ENCODE results near the gene ATG14.
A peak's percentile ranks its signal among the peaks of the same experiment; 100 is the strongest.

ATG14 gene

GRCh38 chr14:55340482-55340881 is 71.1 kb downstream of the ATG14 start:
- H3K9me3 ChIP-seq (ENCODE audit: control extremely low read depth in 1 of 5, control insufficient read depth in 4 of 5, insufficient read depth in 2 of 5, low read depth in 1 of 5, low read length in 4 of 5): no peaks in the 10 kb centered on the region
- POLR2A ChIA-PET: no interaction called here
- CTCF ChIA-PET: no interaction called here
- H3K27me3 ChIP-seq (replicated peaks in 2 of 5; ENCODE audit: control insufficient read depth in 4 of 5, insufficient read depth in 5 of 5, low read length in 4 of 5): no peaks in the 10 kb centered on the region
- no peak for DNase-seq
- H3K27ac ChIP-seq (ENCODE audit: insufficient read depth in 1 of 2, low read depth in 1 of 2, low read length in 2 of 2, poor library complexity in 1 of 2, severe bottlenecking in 2 of 2): no peak overlapping the region
- WGBS (ENCODE audit: insufficient coverage): 100% methylated on average over 1 of the region's 3 CpGs
- no peak overlapping the region for H3K4me3 ChIP-seq (ENCODE audit: control insufficient read depth in 1 of 7, extremely low read depth in 1 of 7, insufficient read depth in 4 of 7, low read depth in 2 of 7, low read length in 6 of 7)
- H3K4me1 ChIP-seq (ENCODE audit: control extremely low read depth in 1 of 4, control insufficient read depth in 4 of 4, insufficient read depth in 4 of 4, low read length in 3 of 4): peaks cover 0 to 14% (median 6%) of the 10 kb centered on the region in 4 experiments
- no peaks in the 10 kb centered on the region for H3K36me3 ChIP-seq (ENCODE audit: control insufficient read depth in 4 of 4, insufficient read depth in 4 of 4, low read length in 3 of 4)

- Histone ChIP-seq H3K27ac (ENCODE audit: insufficient read depth in 1 of 2, low read depth in 1 of 2, low read length in 2 of 2, poor library complexity in 1 of 2, severe bottlenecking in 2 of 2) (no peak overlapping the region), H3K27me3 (replicated peaks in 2 of 5; ENCODE audit: control insufficient read depth in 4 of 5, insufficient read depth in 5 of 5, low read length in 4 of 5) (no peaks in the 10 kb centered on the region), H3K36me3 (ENCODE audit: control insufficient read depth in 4 of 4, insufficient read depth in 4 of 4, low read length in 3 of 4) (no peaks in the 10 kb centered on the region), H3K4me1 (ENCODE audit: control extremely low read depth in 1 of 4, control insufficient read depth in 4 of 4, insufficient read depth in 4 of 4, low read length in 3 of 4) (peaks cover 0 to 14% (median 6%) of the 10 kb centered on the region in 4 experiments), H3K9me3 (ENCODE audit: control extremely low read depth in 1 of 5, control insufficient read depth in 4 of 5, insufficient read depth in 2 of 5, low read depth in 1 of 5, low read length in 4 of 5) (no peaks in the 10 kb centered on the region), H3K4me3 (ENCODE audit: control insufficient read depth in 1 of 7, extremely low read depth in 1 of 7, insufficient read depth in 4 of 7, low read depth in 2 of 7, low read length in 6 of 7) (no peak overlapping the region)
- POLR2A ChIA-PET: no interaction called here
- no peak for DNase-seq
- CTCF ChIA-PET: interaction anchor here (0.6 kb wide), 1 partner anchor 250 kb away, joined by 3 read pairs; no protein-coding TSS in a partner anchor
- 100% methylated on average over 1 of the region's 2 CpGs for WGBS (ENCODE audit: insufficient coverage)
Observed at GRCh38 chr14:55339770-55340169, 71.9 kb downstream of the ATG14 start.

- peaks cover 0 to 29% (median 16%) of the 10 kb centered on the region in 4 experiments for H3K4me1 ChIP-seq (ENCODE audit: control extremely low read depth in 1 of 4, control insufficient read depth in 4 of 4, insufficient read depth in 4 of 4, low read length in 3 of 4)
- no CpG with 5 or more reads among the region's 3 CpGs for WGBS (ENCODE audit: insufficient coverage)
- H3K27ac ChIP-seq (ENCODE audit: insufficient read depth in 1 of 2, low read depth in 1 of 2, low read length in 2 of 2, poor library complexity in 1 of 2, severe bottlenecking in 2 of 2): no peak overlapping the region
- H3K4me3 ChIP-seq (ENCODE audit: control insufficient read depth in 1 of 7, extremely low read depth in 1 of 7, insufficient read depth in 4 of 7, low read depth in 2 of 7, low read length in 6 of 7): no peak overlapping the region
- DNase-seq: no peak
- ChIA-PET CTCF (interaction anchor here (0.8 kb wide), 1 partner anchor 18 kb away, joined by 3 read pairs; no protein-coding TSS in a partner anchor), POLR2A (no interaction called here)
- H3K9me3 ChIP-seq (ENCODE audit: control extremely low read depth in 1 of 5, control insufficient read depth in 4 of 5, insufficient read depth in 2 of 5, low read depth in 1 of 5, low read length in 4 of 5): no peaks in the 10 kb centered on the region
- no peaks in the 10 kb centered on the region for H3K27me3 ChIP-seq (replicated peaks in 2 of 5; ENCODE audit: control insufficient read depth in 4 of 5, insufficient read depth in 5 of 5, low read length in 4 of 5)
- no peaks in the 10 kb centered on the region for H3K36me3 ChIP-seq (ENCODE audit: control insufficient read depth in 4 of 4, insufficient read depth in 4 of 4, low read length in 3 of 4)
Observed at GRCh38 chr14:55336691-55337090, 74.9 kb downstream of the ATG14 start.

GRCh38 chr14:55336162-55336561 is 75.5 kb downstream of the ATG14 start:
- Histone ChIP-seq H3K27me3 (replicated peaks in 2 of 5; ENCODE audit: control insufficient read depth in 4 of 5, insufficient read depth in 5 of 5, low read length in 4 of 5) (no peaks in the 10 kb centered on the region), H3K4me1 (ENCODE audit: control extremely low read depth in 1 of 4, control insufficient read depth in 4 of 4, insufficient read depth in 4 of 4, low read length in 3 of 4) (peaks cover 0 to 27% (median 16%) of the 10 kb centered on the region in 4 experiments), H3K36me3 (ENCODE audit: control insufficient read depth in 4 of 4, insufficient read depth in 4 of 4, low read length in 3 of 4) (no peaks in the 10 kb centered on the region), H3K4me3 (ENCODE audit: control insufficient read depth in 1 of 7, extremely low read depth in 1 of 7, insufficient read depth in 4 of 7, low read depth in 2 of 7, low read length in 6 of 7) (no peak overlapping the region), H3K9me3 (ENCODE audit: control extremely low read depth in 1 of 5, control insufficient read depth in 4 of 5, insufficient read depth in 2 of 5, low read depth in 1 of 5, low read length in 4 of 5) (no peaks in the 10 kb centered on the region), H3K27ac (ENCODE audit: insufficient read depth in 1 of 2, low read depth in 1 of 2, low read length in 2 of 2, poor library complexity in 1 of 2, severe bottlenecking in 2 of 2) (peak overlapping the region in 1 of 2 experiments; percentile 9)
- CTCF ChIA-PET: interaction anchor here (0.8 kb wide), 1 partner anchor 19 kb away, joined by 3 read pairs; no protein-coding TSS in a partner anchor
- POLR2A ChIA-PET: interaction anchor here (0.5 kb wide), 1 partner anchor 10 kb away, joined by 3 read pairs; no protein-coding TSS in a partner anchor
- WGBS (ENCODE audit: insufficient coverage): 17% methylated on average over 1 of the region's 2 CpGs
- peak in 1 of 3 donors; percentile 31 for DNase-seq

- peak in 2 of 3 donors; percentile 23 to 51 for DNase-seq
- H3K4me3 ChIP-seq (ENCODE audit: control insufficient read depth in 1 of 7, extremely low read depth in 1 of 7, insufficient read depth in 4 of 7, low read depth in 2 of 7, low read length in 6 of 7): no peak overlapping the region
Observed at GRCh38 chr14:55333711-55334485, 77.7 kb downstream of the ATG14 start.

GRCh38 chr14:55332654-55333570 is 78.7 kb downstream of the ATG14 start:
- WGBS (ENCODE audit: insufficient coverage): 70% methylated on average over 6 of the region's 7 CpGs
- no peaks in the 10 kb centered on the region for H3K9me3 ChIP-seq (ENCODE audit: control extremely low read depth in 1 of 5, control insufficient read depth in 4 of 5, insufficient read depth in 2 of 5, low read depth in 1 of 5, low read length in 4 of 5)
- no peaks in the 10 kb centered on the region for H3K27me3 ChIP-seq (replicated peaks in 2 of 5; ENCODE audit: control insufficient read depth in 4 of 5, insufficient read depth in 5 of 5, low read length in 4 of 5)
- CTCF ChIA-PET: interaction anchor here (0.7 to 3.1 kb wide), 8 partner anchors 14 to 62 kb away, joined by 3 to 12 read pairs (median 6); partner anchors contain the start of gene FBXO34
- peak; percentile 46 to 82 (median 70) for DNase-seq
- peak overlapping the region in 3 of 7 experiments; percentile 16 to 60 (median 48) for H3K4me3 ChIP-seq (ENCODE audit: control insufficient read depth in 1 of 7, extremely low read depth in 1 of 7, insufficient read depth in 4 of 7, low read depth in 2 of 7, low read length in 6 of 7)
- peaks cover 0 to 27% (median 13%) of the 10 kb centered on the region in 4 experiments for H3K4me1 ChIP-seq (ENCODE audit: control extremely low read depth in 1 of 4, control insufficient read depth in 4 of 4, insufficient read depth in 4 of 4, low read length in 3 of 4)
- POLR2A ChIA-PET: interaction anchor here (0.5 to 0.8 kb wide), 3 partner anchors 15 to 57 kb away, joined by 3 to 5 read pairs (median 5); no protein-coding TSS in a partner anchor
- no peaks in the 10 kb centered on the region for H3K36me3 ChIP-seq (ENCODE audit: control insufficient read depth in 4 of 4, insufficient read depth in 4 of 4, low read length in 3 of 4)
- peak overlapping the region in 1 of 2 experiments; percentile 14 for H3K27ac ChIP-seq (ENCODE audit: insufficient read depth in 1 of 2, low read depth in 1 of 2, low read length in 2 of 2, poor library complexity in 1 of 2, severe bottlenecking in 2 of 2)

More at GRCh38 chr14:55333711-55334485, 77.7 kb downstream of the ATG14 start:
- peaks cover 0 to 27% (median 13%) of the 10 kb centered on the region in 4 experiments for H3K4me1 ChIP-seq (ENCODE audit: control extremely low read depth in 1 of 4, control insufficient read depth in 4 of 4, insufficient read depth in 4 of 4, low read length in 3 of 4)
- H3K27ac ChIP-seq (ENCODE audit: insufficient read depth in 1 of 2, low read depth in 1 of 2, low read length in 2 of 2, poor library complexity in 1 of 2, severe bottlenecking in 2 of 2): peak overlapping the region in 1 of 2 experiments; percentile 14
- WGBS (ENCODE audit: insufficient coverage): 50% methylated on average over 2 of the region's 4 CpGs
- no peaks in the 10 kb centered on the region for H3K36me3 ChIP-seq (ENCODE audit: control insufficient read depth in 4 of 4, insufficient read depth in 4 of 4, low read length in 3 of 4)
- CTCF ChIA-PET: interaction anchor here (1.2 to 3.1 kb wide), 6 partner anchors 13 to 63 kb away, joined by 3 to 12 read pairs (median 7); partner anchors contain the start of gene FBXO34
- H3K27me3 ChIP-seq (replicated peaks in 2 of 5; ENCODE audit: control insufficient read depth in 4 of 5, insufficient read depth in 5 of 5, low read length in 4 of 5): no peaks in the 10 kb centered on the region
- POLR2A ChIA-PET: no interaction called here
- no peaks in the 10 kb centered on the region for H3K9me3 ChIP-seq (ENCODE audit: control extremely low read depth in 1 of 5, control insufficient read depth in 4 of 5, insufficient read depth in 2 of 5, low read depth in 1 of 5, low read length in 4 of 5)

Measured in common myeloid progenitor, CD34-positive (primary cell).